HG03159 (cell line): ENCODE results near the gene STUM.
A peak's percentile ranks its signal among the peaks of the same experiment; 100 is the strongest.

ENCODE experiments used
- ATAC-seq: cut with Tn5 transposase; IDR thresholded peaks from one replicate; pipeline ENCODE4 v1.9.1; 2021; ENCODE audit warnings: mild to moderate bottlenecking, moderate library complexity; ENCODE audit not compliant: unreplicated experiment

STUM gene

GRCh38 chr1:226558036-226558650 is 9.6 kb downstream of the STUM start:
- no peak for ATAC-seq

- ATAC-seq = no peak
These were observed 11.7 kb downstream of the STUM start for GRCh38 chr1:226560243-226560642.

GRCh38 chr1:226562989-226563388 is 14.4 kb downstream of the STUM start:
- no peak for ATAC-seq

- ATAC-seq = no peak
These were observed 15.1 kb downstream of the STUM start for GRCh38 chr1:226563666-226564065.

- no peak for ATAC-seq
These were observed 16.9 kb downstream of the STUM start for GRCh38 chr1:226565476-226565875.

- ATAC-seq = no peak
These were observed 17.7 kb downstream of the STUM start for GRCh38 chr1:226566234-226566633.

GRCh38 chr1:226566760-226567159 is 18.2 kb downstream of the STUM start:
- ATAC-seq = no peak

GRCh38 chr1:226568077-226568831 is 19.7 kb downstream of the STUM start:
- ATAC-seq = no peak

GRCh38 chr1:226568975-226569741 is 20.6 kb downstream of the STUM start:
- no peak for ATAC-seq

- ATAC-seq = peak; percentile 60
These were observed 21.4 kb downstream of the STUM start for GRCh38 chr1:226569879-226570547.

- no peak for ATAC-seq
These were observed 23.3 kb downstream of the STUM start for GRCh38 chr1:226571893-226572292.

- ATAC-seq = no peak
These were observed 23.8 kb downstream of the STUM start for GRCh38 chr1:226572325-226572726.

GRCh38 chr1:226574044-226574443 is 25.5 kb downstream of the STUM start:
- ATAC-seq = no peak

- ATAC-seq = no peak
These were observed 26.2 kb downstream of the STUM start for GRCh38 chr1:226574591-226575435.

GRCh38 chr1:226575436-226575720 is 26.8 kb downstream of the STUM start:
- ATAC-seq = no peak

GRCh38 chr1:226575739-226576378 is 27.3 kb downstream of the STUM start:
- no peak for ATAC-seq

- ATAC-seq = no peak
These were observed 28.0 kb downstream of the STUM start for GRCh38 chr1:226576601-226577000.

GRCh38 chr1:226577401-226578180 is 29.0 kb downstream of the STUM start:
- ATAC-seq = no peak

- ATAC-seq = no peak
These were observed 30.5 kb downstream of the STUM start for GRCh38 chr1:226578946-226579578.
